ENCODE results near the gene ARHGEF1.
"Not testable (repeated sequence)": the region's sequence is repeated elsewhere in the genome, so short reads cannot be mapped to it uniquely, and the experiment has no call there.

ARHGEF1 gene

DNA sequence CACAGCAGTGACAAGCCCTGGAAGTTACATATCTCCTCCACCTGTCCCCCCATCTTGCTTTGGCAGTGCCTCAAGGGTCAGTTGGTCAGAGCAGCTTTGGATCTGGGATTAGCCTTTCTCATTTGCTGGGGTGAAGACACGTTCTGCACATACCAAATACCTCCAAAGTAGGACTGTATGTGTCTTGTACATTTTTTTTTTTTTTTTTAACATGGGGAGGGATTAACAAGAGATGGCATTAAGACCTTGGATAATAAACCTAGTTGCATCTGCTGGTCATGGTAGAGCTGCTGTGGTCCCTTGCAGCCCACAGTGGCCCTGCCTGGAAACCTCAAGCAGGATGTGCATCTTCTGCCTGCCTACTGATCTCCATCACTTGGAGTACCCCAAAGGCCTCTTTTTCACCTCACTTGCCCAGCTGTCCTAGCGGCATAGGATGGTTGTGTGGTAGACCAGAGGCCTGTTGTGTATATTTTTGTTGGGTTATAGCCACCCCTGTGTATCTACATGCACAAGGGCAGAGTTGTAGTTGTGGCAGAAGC is 20.5 kb upstream of the ARHGEF1 start:
- no peak for DNase-seq

DNA sequence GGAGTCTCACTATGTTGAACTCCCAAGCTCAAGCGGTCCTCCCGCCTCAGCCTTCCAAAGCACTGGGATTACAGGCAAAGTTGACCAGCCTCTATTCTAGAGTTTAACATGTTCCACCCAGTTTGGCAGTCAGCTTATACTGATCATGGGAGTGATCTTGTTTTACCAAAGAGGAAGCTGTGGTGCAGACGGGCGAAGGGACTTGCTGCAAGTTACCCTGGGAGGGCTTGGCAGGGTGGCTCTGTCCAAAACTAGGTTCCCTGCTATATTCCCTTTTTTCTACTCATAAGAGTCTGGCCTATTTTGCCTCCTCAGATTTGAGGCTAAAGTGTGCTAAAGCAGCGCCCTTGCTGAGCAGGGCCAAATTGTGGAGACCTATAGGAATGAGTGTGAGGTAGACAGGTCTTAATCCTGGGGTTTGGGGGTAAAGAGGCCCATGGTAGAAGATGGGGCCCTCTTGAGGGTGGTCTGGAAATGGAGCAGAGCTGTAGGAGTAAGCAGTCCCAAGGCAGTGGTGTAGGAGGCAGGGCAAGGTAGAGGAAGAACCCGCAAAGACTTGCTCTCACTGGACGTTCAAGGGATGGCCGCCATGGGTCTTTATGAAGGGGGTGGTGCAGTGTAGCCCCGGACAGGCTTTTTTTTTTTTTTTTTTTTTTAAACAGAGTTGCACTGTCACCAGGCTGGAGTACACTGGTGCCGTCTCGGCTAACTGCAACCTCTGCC is 19.6 kb upstream of the ARHGEF1 start:
- no peak for DNase-seq

DNA sequence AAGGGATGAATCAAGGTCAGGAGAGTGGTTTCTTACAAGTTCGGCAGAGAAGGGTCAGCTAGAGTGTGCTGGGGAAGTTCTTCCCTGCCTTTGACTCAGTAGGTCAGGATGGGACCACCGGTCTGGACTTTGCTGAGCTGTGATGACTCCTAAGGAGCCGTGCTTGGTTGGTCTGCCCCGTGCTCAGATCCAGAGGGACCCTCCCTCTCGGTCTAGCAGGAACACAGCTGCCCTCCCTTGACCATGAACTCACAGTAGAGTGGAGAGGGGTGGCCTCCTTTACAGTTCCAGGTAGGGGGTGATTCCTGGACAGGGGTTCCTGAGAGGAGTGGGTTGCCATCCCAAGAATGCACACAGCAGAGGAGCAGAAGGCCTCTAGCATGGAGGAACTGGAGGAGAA is 18.6 kb upstream of the ARHGEF1 start:
- DNase-seq: no peak

- DNase-seq: no peak
Observed at GRCh38 chr19:41866284-41866683, 16.7 kb upstream of the ARHGEF1 start.

- DNase-seq: no peak
Observed at GRCh38 chr19:41868120-41868988, 14.6 kb upstream of the ARHGEF1 start.

DNA sequence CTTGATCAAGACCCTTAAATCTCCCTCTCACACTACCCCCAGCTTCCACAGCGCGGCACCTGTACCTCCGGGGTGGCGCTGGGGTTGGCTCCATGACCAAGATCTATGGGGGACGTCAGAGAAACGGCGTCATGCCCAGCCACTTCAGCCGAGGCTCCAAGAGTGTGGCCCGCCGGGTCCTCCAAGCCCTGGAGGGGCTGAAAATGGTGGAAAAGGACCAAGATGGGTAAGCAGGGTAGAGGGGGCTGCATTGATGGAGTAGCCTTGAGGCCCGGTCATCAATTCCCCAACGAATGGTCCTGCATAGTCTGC is 14.0 kb upstream of the ARHGEF1 start:
- DNase-seq: no peak

GRCh38 chr19:41869374-41869955 is 13.5 kb upstream of the ARHGEF1 start:
- DNase-seq: no peak

GRCh38 chr19:41870401-41870873 is 12.5 kb upstream of the ARHGEF1 start:
- no peak for DNase-seq

GRCh38 chr19:41871573-41872383 is 11.2 kb upstream of the ARHGEF1 start:
- peak; percentile 41 to 48 for DNase-seq

DNA sequence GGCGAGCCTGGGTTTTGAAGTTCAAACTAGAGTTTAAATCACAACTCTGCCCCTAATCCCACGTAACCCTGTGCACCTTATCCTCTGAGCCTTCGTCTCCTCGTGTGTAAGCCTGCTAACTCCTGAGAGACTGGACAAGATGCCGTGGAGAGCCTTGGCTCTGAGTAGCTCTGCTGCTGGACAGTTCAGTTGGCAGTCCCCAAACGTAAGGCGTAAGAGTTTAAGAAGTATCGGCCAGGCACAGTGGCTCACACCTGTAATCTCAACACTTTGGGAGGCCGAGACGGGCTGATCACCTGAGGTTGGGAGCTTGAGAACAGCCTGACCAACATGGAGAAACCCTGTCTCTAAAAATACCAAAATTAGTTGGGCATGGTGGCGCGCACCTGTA is 10.6 kb upstream of the ARHGEF1 start:
- no peak for DNase-seq

DNA sequence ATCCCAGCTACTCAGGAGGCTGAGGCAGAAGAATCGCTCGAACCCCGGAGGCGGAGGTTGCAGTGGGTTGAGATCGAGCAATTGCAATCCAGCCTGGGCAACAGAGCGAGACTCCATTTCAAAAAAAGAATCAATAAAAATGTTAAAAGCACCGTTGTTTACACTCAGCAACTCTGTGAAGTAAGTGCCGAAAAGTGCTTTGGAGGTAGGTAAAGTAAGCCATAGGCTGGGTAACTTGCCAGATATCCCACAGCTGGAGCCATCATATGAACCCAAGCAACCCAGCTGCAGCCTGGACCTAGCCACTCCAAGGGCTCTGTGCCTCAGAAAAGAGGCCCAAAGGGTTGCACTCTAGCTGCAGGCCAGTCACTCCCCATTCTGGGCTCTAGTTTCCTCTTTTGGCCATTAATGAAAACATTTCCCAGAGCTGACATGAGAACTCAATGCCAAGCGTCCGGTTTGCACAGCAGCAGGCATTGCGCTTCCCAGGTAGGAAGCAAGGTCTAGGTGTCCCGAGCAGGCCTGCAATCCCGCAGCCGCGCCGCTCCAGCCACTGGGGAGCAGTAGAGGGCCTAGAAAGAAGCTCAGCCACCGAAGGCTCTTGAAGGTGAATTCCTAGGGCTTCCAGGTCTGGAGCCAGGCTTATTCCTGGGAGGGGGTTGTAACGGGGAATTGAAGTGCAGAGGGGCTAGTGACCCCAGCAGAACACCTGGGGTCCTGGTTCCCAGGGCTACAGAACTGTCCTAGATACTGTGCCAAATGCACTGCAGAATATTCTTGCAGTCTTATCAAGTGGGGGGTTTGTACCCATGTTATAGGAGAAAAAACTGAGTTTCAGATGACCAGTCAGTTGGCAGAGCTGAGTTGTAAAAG is 10.0 kb upstream of the ARHGEF1 start:
- peak; percentile 63 to 71 for DNase-seq

GRCh38 chr19:41875973-41876372 is 7.0 kb upstream of the ARHGEF1 start:
- not testable (repeated sequence) for DNase-seq

DNA sequence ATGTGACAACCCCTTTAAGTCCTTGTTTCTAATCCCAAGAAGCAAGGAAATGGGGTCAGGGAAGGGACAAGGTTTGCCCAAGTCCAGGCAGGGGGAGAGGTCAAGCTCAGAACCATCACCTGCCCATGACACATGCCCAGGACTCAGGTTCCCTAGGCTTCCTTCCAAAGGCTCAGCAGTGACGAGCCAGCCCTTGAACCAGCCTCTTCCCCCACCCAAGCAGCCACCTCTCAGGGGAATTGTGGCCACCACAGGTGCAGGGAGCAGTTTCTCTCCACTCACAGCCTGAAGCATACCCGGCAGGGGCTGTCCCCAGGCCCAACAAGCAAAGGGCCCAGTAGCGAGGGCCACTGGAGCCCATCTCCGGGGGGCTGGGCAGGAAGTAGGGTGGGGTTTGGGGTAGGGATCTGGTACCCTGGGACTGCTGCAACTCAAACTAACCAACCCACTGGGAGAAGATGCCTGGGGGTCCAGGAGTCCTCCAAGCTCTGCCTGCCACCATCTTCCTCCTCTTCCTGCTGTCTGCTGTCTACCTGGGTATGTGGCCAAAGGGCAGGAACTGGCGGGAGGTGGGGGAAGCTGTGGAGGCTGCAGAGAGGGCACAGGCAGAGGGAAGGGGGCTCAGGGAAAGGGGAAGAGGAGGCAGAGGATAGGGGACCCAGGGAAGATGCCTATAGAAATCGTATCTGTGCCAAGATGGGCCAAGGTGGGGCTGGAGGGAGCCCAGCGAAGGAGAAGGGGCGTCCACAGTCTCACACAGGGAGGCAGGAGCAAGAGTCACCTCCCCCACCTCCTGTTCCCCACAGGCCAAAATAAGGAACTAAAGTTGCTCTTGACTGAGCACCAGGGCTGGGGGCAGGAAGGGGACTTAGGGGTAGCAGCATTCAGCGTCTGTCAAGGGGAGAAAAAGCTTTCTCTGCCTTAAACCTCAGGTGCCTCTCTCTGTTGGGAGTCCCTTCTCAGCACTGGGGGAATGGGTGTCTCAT is 5.8 kb upstream of the ARHGEF1 start, which contains the start of gene CD79A:
Gene CD79A (plus strand): TSS at position 433 of the 986 bp plus-strand sequence. CDS start 26 bp downstream, at position 459.
- no peak for DNase-seq

GRCh38 chr19:41877916-41878905 is 4.8 kb upstream of the ARHGEF1 start:
- DNase-seq: no peak

- DNase-seq: no peak
Observed at GRCh38 chr19:41879080-41879479, 3.9 kb upstream of the ARHGEF1 start.

DNA sequence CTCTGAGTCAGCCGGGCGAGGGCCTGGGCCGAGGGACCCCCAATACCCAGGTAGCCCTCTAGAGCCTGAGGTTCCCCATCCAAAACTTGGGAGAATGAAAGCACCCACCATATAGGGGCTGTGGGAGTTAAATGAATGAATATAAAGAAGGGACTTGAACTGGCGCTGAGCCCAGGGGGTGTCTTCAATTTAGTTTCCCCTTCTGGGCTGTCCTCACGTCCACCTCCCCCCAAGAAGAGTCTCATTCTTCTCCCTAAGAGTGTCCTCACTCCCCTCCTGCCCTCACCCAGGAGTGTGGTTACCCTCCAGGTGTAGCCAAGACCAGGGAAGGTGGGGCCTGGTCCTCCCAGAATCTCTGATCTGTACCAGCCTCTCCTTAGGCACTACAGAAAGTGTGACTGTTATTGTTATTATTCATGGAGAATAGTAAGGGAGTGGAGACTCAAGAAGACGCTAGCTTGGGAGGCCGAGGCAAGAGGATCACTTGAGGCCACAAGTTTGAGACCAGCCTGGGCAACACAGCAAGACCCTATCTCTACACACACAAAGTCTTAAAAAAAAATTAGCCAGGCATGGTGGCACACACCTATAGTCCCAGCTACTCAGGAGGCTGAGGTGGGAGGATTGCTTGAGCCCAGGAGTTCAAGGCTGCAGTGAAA is 3.2 kb upstream of the ARHGEF1 start:
- no peak for DNase-seq

DNA sequence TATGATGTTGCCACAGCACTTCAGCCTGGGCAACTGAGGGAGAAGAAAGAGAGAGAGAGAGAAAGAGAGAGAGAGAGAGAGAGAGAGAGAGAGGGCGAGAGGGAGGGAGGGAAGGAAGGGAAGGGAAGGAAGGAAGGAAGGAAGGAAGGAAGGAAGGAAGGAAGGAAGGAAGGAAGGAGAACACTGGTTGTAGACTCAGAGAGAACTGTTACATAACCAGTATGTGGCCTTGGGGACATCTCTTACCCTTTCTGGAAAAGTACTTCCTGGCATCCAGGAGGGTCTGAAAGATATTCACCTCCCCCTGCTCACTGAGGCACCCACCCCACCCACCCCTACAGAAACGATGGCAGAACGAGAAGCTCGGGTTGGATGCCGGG is 2.7 kb upstream of the ARHGEF1 start:
- DNase-seq: no peak

DNA sequence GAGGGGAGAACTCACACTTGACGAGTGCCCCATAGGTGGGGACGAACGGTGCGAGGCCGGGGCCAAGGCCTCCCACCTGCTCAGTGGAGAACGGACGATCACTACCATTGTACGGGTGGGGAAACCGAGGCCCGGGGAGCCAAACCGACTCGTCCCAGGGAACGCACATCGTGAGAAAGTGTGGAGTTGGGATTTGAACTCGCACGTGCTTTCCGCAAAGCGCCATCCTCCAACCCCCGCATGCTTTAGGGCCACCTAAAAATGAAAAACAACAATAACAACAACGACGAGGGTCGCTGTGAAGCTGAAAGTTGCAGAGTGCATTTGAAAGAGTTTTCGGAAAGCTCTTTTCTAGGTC is 458 bp downstream of the ARHGEF1 start:
- no peak for DNase-seq

Data from stimulated activated CD4-positive, alpha-beta T cell treated with anti-CD3 and anti-CD28 coated beads, Interleukin-4, amount 100 ng/mL, for 4 hours (primary cell).